B cell (primary cell): ENCODE data around the gene NDEL1. TPM values are rescaled to one million over a fixed set of nuclear protein-coding genes. Genes with fewer than 3 reads are reported as not detected.

Experiments used
- ATAC-seq: fragments of 200-7000 bp; cut with Tn5 transposase; one replicate; pipeline ENCODE4 v1.10.0; 2021; ENCODE audit warnings: low read depth, mild to moderate bottlenecking, moderate number of reproducible peaks, moderate library complexity
- CTCF ChIA-PET: fragments of 350-600 bp; sonication (Branson Sonifier 250); formaldehyde crosslinking; loops from one replicate; lab custom pipeline; 2021; ENCODE audit warnings: antibody characterized with exemption, inconsistent platforms; lab: Charles Lee
- POLR2A ChIA-PET: fragments of 350-600 bp; sonication (Branson Sonifier 250); formaldehyde crosslinking; loops from one replicate; lab custom pipeline; 2021; ENCODE audit warnings: antibody characterized with exemption; lab: Charles Lee
- DNase-seq: peaks from one replicate; pipeline ENCODE4 v3.0.0; 2013
- H2AFZ ChIP-seq: 2 replicates; pipeline ENCODE4 v1.6.1; 2012; ENCODE audit warnings: mild to moderate bottlenecking, low read depth, low read length; ENCODE audit not compliant: insufficient read depth, poor library complexity, severe bottlenecking
- H3K27ac ChIP-seq, 2 donors: 1 replicate in 1 of 2; 2 replicates in 1 of 2; pipeline ENCODE4 v1.5.1; 2012 to 2013; ENCODE audit warnings: low read length in 2 of 2, mild to moderate bottlenecking in 2 of 2, moderate library complexity in 1 of 2
- H3K27me3 ChIP-seq, 4 experiments: fragments of 200-600 bp in 1 of 4; sonication (generic) in 1 of 4; replicated peaks in 1 of 4; 1 replicate in 2 of 4; 2 replicates in 2 of 4; pipeline versions ENCODE4 v1.6.1 to v1.7.0; 2013 to 2016; ENCODE audit warnings: low read length in 3 of 4, mild to moderate bottlenecking in 2 of 4, mixed read lengths in 1 of 4, moderate library complexity in 1 of 4; ENCODE audit not compliant: insufficient read depth in 4 of 4, control insufficient read depth in 3 of 4; ENCODE audit errors: control extremely low read depth in 1 of 4
- H3K36me3 ChIP-seq, 2 experiments: replicated peaks in 1 of 2; 1 replicate in 1 of 2; 2 replicates in 1 of 2; pipeline versions ENCODE4 v1.6.1 to v1.7.1; 2013; ENCODE audit warnings: low read length in 1 of 2; ENCODE audit not compliant: insufficient read depth in 2 of 2, control insufficient read depth in 1 of 2; ENCODE audit errors: control extremely low read depth in 1 of 2, extremely low read depth in 1 of 2
- H3K4me1 ChIP-seq, 2 donors: fragments of 200-600 bp in 1 of 2; sonication (generic) in 1 of 2; 1 replicate in 1 of 2; 2 replicates in 1 of 2; pipeline versions ENCODE4 v1.5.1 to v1.6.1; 2013 to 2017; ENCODE audit warnings: low read length in 2 of 2; ENCODE audit not compliant: control insufficient read depth in 2 of 2, insufficient read depth in 2 of 2
- H3K4me2 ChIP-seq: replicated peaks from 2 replicates; pipeline ENCODE3; 2012; ENCODE audit warnings: mild to moderate bottlenecking, low read depth, low read length; ENCODE audit not compliant: poor library complexity, severe bottlenecking
- H3K4me3 ChIP-seq, 5 experiments: fragments of 200-600 bp in 1 of 5; sonication (generic) in 1 of 5; 1 replicate in 3 of 5; 2 replicates in 2 of 5; pipeline versions ENCODE4 v1.5.1 to v1.7.0; 2011 to 2016; ENCODE audit warnings: low read length in 4 of 5, mild to moderate bottlenecking in 4 of 5, low read depth in 2 of 5, control low read depth in 1 of 5, moderate library complexity in 1 of 5; ENCODE audit not compliant: insufficient read depth in 1 of 5; ENCODE audit errors: control extremely low read depth in 1 of 5, extremely low read depth in 1 of 5
- H3K79me2 ChIP-seq: fragments of 200-600 bp; sonication (generic); one replicate; pipeline ENCODE4 v1.6.0; 2016; ENCODE audit warnings: low read length; ENCODE audit not compliant: control insufficient read depth, insufficient read depth
- H3K9ac ChIP-seq: fragments of 200-600 bp; sonication (generic); 2 replicates; pipeline ENCODE4 v1.6.1; 2017; ENCODE audit warnings: mild to moderate bottlenecking, low read length, moderate library complexity
- H3K9me3 ChIP-seq, 3 donors: one replicate each; pipeline versions ENCODE4 v1.6.1 to v1.7.1; 2013; ENCODE audit warnings: low read length in 2 of 3; ENCODE audit not compliant: control insufficient read depth in 2 of 3, insufficient read depth in 1 of 3; ENCODE audit errors: control extremely low read depth in 1 of 3
- H4K20me1 ChIP-seq: 2 replicates; pipeline ENCODE4 v1.6.0; 2012; ENCODE audit warnings: mild to moderate bottlenecking, low read length; ENCODE audit not compliant: insufficient read depth, control insufficient read depth, poor library complexity, severe bottlenecking
- H3K27ac Mint-ChIP-seq: one replicate; pipeline ENCODE4 v1.8.0; 2021; ENCODE audit warnings: mixed read lengths
- H3K27me3 Mint-ChIP-seq: one replicate; pipeline ENCODE4 v1.8.0; 2021; ENCODE audit warnings: mixed read lengths
- H3K4me1 Mint-ChIP-seq: one replicate; pipeline ENCODE4 v1.8.0; 2021; ENCODE audit warnings: mixed read lengths
- H3K4me3 Mint-ChIP-seq: one replicate; pipeline ENCODE4 v1.8.0; 2021; ENCODE audit warnings: mixed read lengths
- H3K9me3 Mint-ChIP-seq: one replicate; pipeline ENCODE4 v1.8.0; 2022; ENCODE audit warnings: mixed read lengths; ENCODE audit not compliant: insufficient read depth
- CTCF ChIP-seq: fragments of 200-600 bp; IDR thresholded peaks from one replicate; pipeline ENCODE4 v1.8.0; 2022; ENCODE audit warnings: antibody characterized with exemption, mild to moderate bottlenecking
- EZH2 ChIP-seq: IDR thresholded peaks from 2 replicates; pipeline ENCODE4 v1.6.1; 2012; ENCODE audit warnings: borderline replicate concordance, low read depth, mild to moderate bottlenecking, moderate library complexity, low read length; ENCODE audit not compliant: insufficient read depth, poor library complexity, severe bottlenecking
- WGBS: methylation state at CpG from one replicate; pipeline ENCODE4 v1.1.5; 2013; ENCODE audit warnings: missing lambda C conversion rate; ENCODE audit not compliant: insufficient coverage; 5-methylcytosine and 5-hydroxymethylcytosine counted together
- intact Hi-C: fragments of 100-400 bp; cut with micrococcal nuclease; formaldehyde crosslinking; loops from one replicate; pipeline ENCODE4 v1.10.0; 2022
- polyA plus RNA-seq: library from polyadenylated mRNA; depleted of rRNA; stranded (reverse); fragments of >200 nt; gene quantifications from 2 replicates; pipeline ENCODE4 v1.2.3, GENCODE V29; 2012
- total RNA-seq, 2 donors: library from RNA; stranded (reverse); fragments of 120-200 nt in 1 of 2; gene quantifications; 1 replicate in 1 of 2; 2 replicates in 1 of 2; pipeline versions ENCODE4 v1.2.3 to v1.2.4, GENCODE V29; 2013 to 2022

NDEL1 gene
- total and polyA plus RNA-seq, 2 donors (not counting 1 experiment from before 2014, with no cell fraction given) = 30.2 to 108 TPM

DNA sequence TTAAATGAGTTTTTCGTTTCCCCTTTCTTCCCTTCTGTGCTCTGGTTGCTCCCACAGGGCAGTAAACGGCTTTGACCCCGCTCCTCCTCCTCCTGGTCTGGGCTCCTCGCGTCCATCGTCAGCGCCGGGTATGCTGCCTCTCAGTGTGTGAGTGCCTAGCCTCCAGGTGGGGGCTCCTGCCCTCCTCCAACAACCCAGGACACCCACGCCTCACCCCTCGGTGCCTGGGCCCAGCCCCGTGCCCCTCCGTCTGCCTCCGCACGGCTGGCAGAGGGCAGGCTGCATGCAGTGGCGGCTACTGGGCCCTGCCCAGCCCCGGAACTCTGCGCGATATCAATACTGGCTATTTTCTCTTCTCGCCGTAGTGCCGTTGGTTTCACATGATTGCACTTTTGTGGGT lies 31.2 kb downstream of the NDEL1 start:
- Histone ChIP-seq H3K9me3 (no peaks in the 10 kb centered on the region), H3K4me1 (no peaks in the 10 kb centered on the region), H3K4me2 (no peak overlapping the region), H3K36me3 (peaks cover 0 to 76% of the 10 kb centered on the region in 2 experiments), H3K9ac (no peak overlapping the region), H4K20me1 (peaks cover 62% of the 10 kb centered on the region), H3K27ac (no peak overlapping the region), H3K79me2 (peaks cover 23% of the 10 kb centered on the region), H3K4me3 (no peak overlapping the region), H3K27me3 (no peaks in the 10 kb centered on the region), H2AFZ (no peak overlapping the region)
- Mint-ChIP-seq H3K4me1 (no peaks in the 10 kb centered on the region), H3K4me3 (no peak overlapping the region), H3K27ac (no peak overlapping the region), H3K9me3 (no peaks in the 10 kb centered on the region), H3K27me3 (no peaks in the 10 kb centered on the region)
- 97% methylated on average over 21 of the region's 21 CpGs for WGBS
- TF ChIP-seq EZH2 = no peak
- TF ChIP-seq CTCF = no peak
- DNase-seq = no peak
- ChIA-PET CTCF (no interaction called here), POLR2A (no interaction called here)
- intact Hi-C loops = no loop called here
- ATAC-seq = no peak

DNA sequence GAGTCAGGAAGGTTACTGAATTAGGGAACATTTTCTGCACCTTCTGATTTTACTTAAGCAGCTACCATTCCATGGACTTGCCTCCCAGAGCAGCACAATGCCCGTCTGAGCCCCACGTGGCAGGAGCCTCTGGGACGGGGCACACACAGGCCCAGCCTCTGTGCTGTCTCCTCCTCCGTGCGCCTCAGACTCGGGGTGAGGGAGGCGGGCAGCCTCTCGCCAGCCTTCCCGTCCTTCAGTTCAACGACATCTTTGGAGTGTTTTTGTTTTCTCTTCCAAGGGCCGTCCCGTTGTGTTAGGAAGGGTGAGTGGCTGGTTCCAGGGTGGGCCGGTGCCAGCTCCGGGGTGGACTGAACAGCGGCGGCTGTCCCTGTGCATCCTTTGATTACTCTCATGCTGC lies 31.8 kb downstream of the NDEL1 start:
- Histone ChIP-seq H2AFZ (no peak overlapping the region), H3K9me3 (no peaks in the 10 kb centered on the region), H3K4me1 (no peaks in the 10 kb centered on the region), H3K4me3 (no peak overlapping the region), H4K20me1 (peaks cover 56% of the 10 kb centered on the region), H3K27ac (no peak overlapping the region), H3K9ac (no peak overlapping the region), H3K79me2 (peaks cover 20% of the 10 kb centered on the region), H3K36me3 (peaks cover 0 to 75% of the 10 kb centered on the region in 2 experiments), H3K4me2 (no peak overlapping the region), H3K27me3 (no peaks in the 10 kb centered on the region)
- Mint-ChIP-seq H3K9me3 (no peaks in the 10 kb centered on the region), H3K4me3 (no peak overlapping the region), H3K27me3 (no peaks in the 10 kb centered on the region), H3K4me1 (no peaks in the 10 kb centered on the region), H3K27ac (no peak overlapping the region)
- CTCF ChIA-PET = no interaction called here
- no peak for ATAC-seq
- intact Hi-C loops = no loop called here
- no peak for DNase-seq
- POLR2A ChIA-PET = no interaction called here
- 88% methylated on average over 10 of the region's 16 CpGs for WGBS
- TF ChIP-seq CTCF = no peak
- TF ChIP-seq EZH2 = no peak
